Measurements from ENCODE around the gene PRMT1.
A peak's percentile ranks its signal among the peaks of the same experiment; 100 is the strongest.

The PRMT1 gene

GRCh38 chr19:49655570-49656455 lies 21.3 kb upstream of the PRMT1 start:
- H3K27me3 ChIP-seq, result no peaks in the 10 kb centered on the region

GRCh38 chr19:49656456-49657109 lies 20.5 kb upstream of the PRMT1 start:
- TF ChIP-seq Cebpa-rat (IDR thresholded peaks at IDR 0.05), result no peak
- H3K4me2 ChIP-seq, result no peak overlapping the region
- peaks cover 21 to 98% (median 81%) of the 10 kb centered on the region in 11 experiments; a peak in 20 of 22 replicates for H4K20me1 ChIP-seq
- H3K4me1 ChIP-seq, result peaks cover 0 to 5% (median 0%) of the 10 kb centered on the region in 10 experiments; a peak in 2 of 20 replicates
- H3K27me3 ChIP-seq, result no peaks in the 10 kb centered on the region
- no peak overlapping the region for H3K4me3 ChIP-seq
- H3K9me3 ChIP-seq (replicated peaks in 1 of 11), result no peaks in the 10 kb centered on the region
- peak overlapping the region in 5 of 11 experiments; percentile 6 to 41 (median 17); a peak in 4 of 22 replicates for H3K9ac ChIP-seq
- H3K36me3 ChIP-seq, result peaks cover 94 to 99% (median 95%) of the 10 kb centered on the region in 11 experiments
- peak overlapping the region in 3 of 11 experiments; percentile 1 to 26 (median 2); a peak in 3 of 22 replicates for H3K27ac ChIP-seq

More at GRCh38 chr19:49655570-49656455, 21.3 kb upstream of the PRMT1 start:
- Histone ChIP-seq H3K4me1 (peaks cover 0 to 5% (median 0%) of the 10 kb centered on the region in 10 experiments; a peak in 2 of 20 replicates), H4K20me1 (peaks cover 21 to 96% (median 77%) of the 10 kb centered on the region in 11 experiments; a peak in 20 of 22 replicates), H3K9ac (peak overlapping the region in 4 of 11 experiments; percentile 15 to 41 (median 20); a peak in 4 of 22 replicates), H3K36me3 (peaks cover 93 to 98% (median 95%) of the 10 kb centered on the region in 11 experiments), H3K9me3 (replicated peaks in 1 of 11) (no peaks in the 10 kb centered on the region), H3K4me2 (no peak overlapping the region), H3K4me3 (no peak overlapping the region), H3K27ac (peak overlapping the region in 5 of 11 experiments; percentile 1 to 27 (median 9); a peak in 3 of 22 replicates)
- no peak for TF ChIP-seq Cebpa-rat (IDR thresholded peaks at IDR 0.05)

GRCh38 chr19:49657493-49658138 lies 19.5 kb upstream of the PRMT1 start:
- Histone ChIP-seq H3K9ac (0 out of 22 replicates have a peak overlapping the region, but pooled peaks of 1 of the 11 experiments have one; percentile 19), H3K9me3 (replicated peaks in 1 of 11) (no peaks in the 10 kb centered on the region), H3K4me1 (peaks cover 0 to 5% (median 0%) of the 10 kb centered on the region in 10 experiments; a peak in 2 of 20 replicates), H3K27ac (no peak overlapping the region), H3K4me2 (no peak overlapping the region), H3K27me3 (no peaks in the 10 kb centered on the region), H3K36me3 (peaks cover 94 to 99% (median 95%) of the 10 kb centered on the region in 11 experiments), H4K20me1 (peaks cover 27 to 98% (median 84%) of the 10 kb centered on the region in 11 experiments; a peak in 21 of 22 replicates), H3K4me3 (no peak overlapping the region)
- no peak for TF ChIP-seq Cebpa-rat (IDR thresholded peaks at IDR 0.05)

- Histone ChIP-seq H3K4me1 (peaks cover under 1 to 9% (median 2%) of the 10 kb centered on the region in 10 experiments; a peak in 14 of 20 replicates), H3K9ac (0 out of 22 replicates have a peak overlapping the region, but pooled peaks of 1 of the 11 experiments have one; percentile 19), H3K9me3 (replicated peaks in 1 of 11) (no peaks in the 10 kb centered on the region), H3K4me3 (no peak overlapping the region), H4K20me1 (peaks cover 27 to 98% (median 84%) of the 10 kb centered on the region in 11 experiments; a peak in 21 of 22 replicates), H3K36me3 (peaks cover 94 to 99% (median 96%) of the 10 kb centered on the region in 11 experiments), H3K27ac (no peak overlapping the region), H3K4me2 (no peak overlapping the region), H3K27me3 (no peaks in the 10 kb centered on the region)
- TF ChIP-seq Cebpa-rat (IDR thresholded peaks at IDR 0.05), result no peak
These were observed 18.9 kb upstream of the PRMT1 start for GRCh38 chr19:49658139-49658517.

GRCh38 chr19:49658566-49659442 lies 18.3 kb upstream of the PRMT1 start:
- Histone ChIP-seq H3K27ac (no peak overlapping the region), H3K9ac (no peak overlapping the region), H3K36me3 (peaks cover 89 to 97% (median 94%) of the 10 kb centered on the region in 11 experiments), H3K4me1 (peaks cover 7 to 15% (median 9%) of the 10 kb centered on the region in 10 experiments), H3K4me2 (no peak overlapping the region), H4K20me1 (peaks cover 29 to 98% (median 85%) of the 10 kb centered on the region in 11 experiments; a peak in 21 of 22 replicates), H3K4me3 (no peak overlapping the region), H3K9me3 (replicated peaks in 1 of 11) (no peaks in the 10 kb centered on the region), H3K27me3 (no peaks in the 10 kb centered on the region)
- TF ChIP-seq Cebpa-rat (IDR thresholded peaks at IDR 0.05), result no peak

GRCh38 chr19:49660338-49660961 lies 16.6 kb upstream of the PRMT1 start:
- Histone ChIP-seq H3K27me3 (no peaks in the 10 kb centered on the region), H3K27ac (no peak overlapping the region), H3K9me3 (replicated peaks in 1 of 11) (no peaks in the 10 kb centered on the region), H3K4me2 (no peak overlapping the region), H3K4me3 (no peak overlapping the region), H4K20me1 (peaks cover 34 to 90% (median 81%) of the 10 kb centered on the region in 11 experiments; a peak in 21 of 22 replicates), H3K36me3 (peaks cover 73 to 81% (median 77%) of the 10 kb centered on the region in 11 experiments), H3K4me1 (peaks cover 12 to 20% (median 14%) of the 10 kb centered on the region in 10 experiments), H3K9ac (no peak overlapping the region)
- TF ChIP-seq Cebpa-rat (IDR thresholded peaks at IDR 0.05), result no peak

GRCh38 chr19:49662011-49662410 lies 15.1 kb upstream of the PRMT1 start:
- Histone ChIP-seq H3K4me2 (no peak overlapping the region), H3K27me3 (no peaks in the 10 kb centered on the region), H3K9ac (peak overlapping the region in 4 of 11 experiments; percentile 18 to 89 (median 56); a peak in 2 of 22 replicates), H3K4me3 (no peak overlapping the region), H3K4me1 (peaks cover 21 to 28% (median 22%) of the 10 kb centered on the region in 10 experiments), H3K27ac (peak overlapping the region in 1 of 11 experiments; percentile 12; a peak in 1 of 22 replicates), H3K36me3 (peaks cover 57 to 66% (median 61%) of the 10 kb centered on the region in 11 experiments), H3K9me3 (replicated peaks in 1 of 11) (no peaks in the 10 kb centered on the region), H4K20me1 (peaks cover 26 to 85% (median 66%) of the 10 kb centered on the region in 11 experiments; a peak in 20 of 22 replicates)
- no peak for TF ChIP-seq Cebpa-rat (IDR thresholded peaks at IDR 0.05)
